NCI-H146 (cell line): ENCODE data around the gene EEPD1.
A peak's percentile ranks its signal among the peaks of the same experiment; 100 is the strongest.

Source experiments
- DNase-seq: peaks from one replicate; lab custom pipeline; 2025; lab: John Stamatoyannopoulos, UW

Gene EEPD1

GRCh38 chr7:36280840-36281812 lies 128.1 kb downstream of the EEPD1 start:
- DNase-seq = no peak

GRCh38 chr7:36281945-36282717 lies 129.1 kb downstream of the EEPD1 start:
- DNase-seq = no peak

- DNase-seq = no peak
These were observed 130.1 kb downstream of the EEPD1 start for GRCh38 chr7:36283181-36283580.

GRCh38 chr7:36283711-36284130 lies 130.7 kb downstream of the EEPD1 start:
- no peak for DNase-seq

- DNase-seq = no peak
These were observed 131.5 kb downstream of the EEPD1 start for GRCh38 chr7:36284456-36285090.

GRCh38 chr7:36285276-36285675 lies 132.2 kb downstream of the EEPD1 start:
- DNase-seq = no peak

GRCh38 chr7:36286226-36286625 lies 133.2 kb downstream of the EEPD1 start:
- no peak for DNase-seq

GRCh38 chr7:36286688-36287087 lies 133.6 kb downstream of the EEPD1 start:
- no peak for DNase-seq

GRCh38 chr7:36287371-36288241 lies 134.6 kb downstream of the EEPD1 start:
- DNase-seq = peak; percentile 63

GRCh38 chr7:36288501-36288900 lies 135.4 kb downstream of the EEPD1 start:
- DNase-seq = no peak

- no peak for DNase-seq
These were observed 137.0 kb downstream of the EEPD1 start for GRCh38 chr7:36289833-36290661.

- DNase-seq = peak; percentile 83
These were observed 138.6 kb downstream of the EEPD1 start for GRCh38 chr7:36291387-36292316.

- no peak for DNase-seq
These were observed 142.0 kb downstream of the EEPD1 start for GRCh38 chr7:36295090-36295489.

- no peak for DNase-seq
These were observed 143.2 kb downstream of the EEPD1 start for GRCh38 chr7:36296284-36296683.

- DNase-seq = no peak
These were observed 144.4 kb downstream of the EEPD1 start for GRCh38 chr7:36297364-36298009.

GRCh38 chr7:36298106-36298505 lies 145.1 kb downstream of the EEPD1 start:
- DNase-seq = no peak

- no peak for DNase-seq
These were observed 146.2 kb downstream of the EEPD1 start for GRCh38 chr7:36299223-36299774.

- DNase-seq = no peak
These were observed 146.8 kb downstream of the EEPD1 start for GRCh38 chr7:36299823-36300341.
